ENCODE results near the gene PLEKHD1. TPM values are rescaled to one million over a fixed set of nuclear protein-coding genes. Genes with fewer than 3 reads are reported as not detected.
"Not testable (repeated sequence)": the region's sequence is repeated elsewhere in the genome, so short reads cannot be mapped to it uniquely, and the experiment has no call there.

The PLEKHD1 gene
- total RNA-seq, 5 donors from 2014 or later (not counting 1 experiment from before 2014, with no cell fraction given) = 0.28 to 0.61 (median 0.44) TPM

- H3K9me3 ChIP-seq; H3K36me3 ChIP-seq (ENCODE audit: control insufficient read depth in 2 of 2, extremely low read depth in 1 of 2, insufficient read depth in 1 of 2, low read length in 1 of 2); H3K4me3 Mint-ChIP-seq; H3K4me1 ChIP-seq (ENCODE audit: control insufficient read depth in 1 of 2, extremely low read depth in 1 of 2, insufficient read depth in 2 of 2, low read length in 2 of 2); DNase-seq; CTCF ChIA-PET; H3K4me1 Mint-ChIP-seq; H3K4me3 ChIP-seq (ENCODE audit: control insufficient read depth in 1 of 2, extremely low read depth in 1 of 2, low read length in 1 of 2); H3K36me3 Mint-ChIP-seq; H3K27ac ChIP-seq (ENCODE audit: low read length); ATAC-seq (replicated peaks in 1 of 4); H3K27ac Mint-ChIP-seq; POLR2A ChIA-PET; H3K9me3 Mint-ChIP-seq: not testable (repeated sequence)
- peaks cover 9 to 21% of the 10 kb centered on the region in 2 donors for H3K27me3 Mint-ChIP-seq
- H3K27me3 ChIP-seq (replicated peaks in 1 of 2; ENCODE audit: control insufficient read depth in 2 of 2, extremely low read depth in 1 of 2, insufficient read depth in 2 of 2, low read length in 1 of 2) = peaks cover 3 to 16% of the 10 kb centered on the region in 2 experiments
- 75% methylated on average over 1 of the region's 2 CpGs for WGBS (ENCODE audit: insufficient coverage)
Measured at GRCh38 chr14:69478055-69478454, 6.5 kb upstream of the PLEKHD1 start.

- 90% methylated on average over 2 of the region's 5 CpGs for WGBS (ENCODE audit: insufficient coverage)
- H3K27me3 ChIP-seq (replicated peaks in 1 of 2; ENCODE audit: control insufficient read depth in 2 of 2, extremely low read depth in 1 of 2, insufficient read depth in 2 of 2, low read length in 1 of 2) = peaks cover 5 to 26% of the 10 kb centered on the region in 2 experiments
- no peaks in the 10 kb centered on the region for H3K9me3 Mint-ChIP-seq
- H3K4me1 ChIP-seq (ENCODE audit: control insufficient read depth in 1 of 2, extremely low read depth in 1 of 2, insufficient read depth in 2 of 2, low read length in 2 of 2) = peaks cover 0 to 6% of the 10 kb centered on the region in 2 experiments
- H3K4me3 ChIP-seq (ENCODE audit: control insufficient read depth in 1 of 2, extremely low read depth in 1 of 2, low read length in 1 of 2) = no peak overlapping the region
- DNase-seq (no peak), ATAC-seq (replicated peaks in 1 of 4) (no peak)
- H3K36me3 ChIP-seq (ENCODE audit: control insufficient read depth in 2 of 2, extremely low read depth in 1 of 2, insufficient read depth in 1 of 2, low read length in 1 of 2) = no peaks in the 10 kb centered on the region
- no peaks in the 10 kb centered on the region for H3K36me3 Mint-ChIP-seq
- H3K27me3 Mint-ChIP-seq = peaks cover 19 to 26% of the 10 kb centered on the region in 2 donors
- peaks cover 0 to 10% (median 3%) of the 10 kb centered on the region in 3 donors for H3K4me1 Mint-ChIP-seq
- H3K9me3 ChIP-seq = no peaks in the 10 kb centered on the region
- CTCF ChIA-PET = no interaction called here
- POLR2A ChIA-PET = no interaction called here
- H3K4me3 Mint-ChIP-seq = no peak overlapping the region
- H3K27ac Mint-ChIP-seq = no peak overlapping the region
- no peak overlapping the region for H3K27ac ChIP-seq (ENCODE audit: low read length)
Measured at GRCh38 chr14:69479696-69480095, 4.8 kb upstream of the PLEKHD1 start.

- Mint-ChIP-seq H3K4me3 (no peak overlapping the region), H3K36me3 (no peaks in the 10 kb centered on the region), H3K27ac (no peak overlapping the region), H3K27me3 (peaks cover 20 to 26% of the 10 kb centered on the region in 2 donors), H3K9me3 (no peaks in the 10 kb centered on the region), H3K4me1 (peaks cover 0 to 10% (median 3%) of the 10 kb centered on the region in 3 donors)
- Histone ChIP-seq H3K36me3 (ENCODE audit: control insufficient read depth in 2 of 2, extremely low read depth in 1 of 2, insufficient read depth in 1 of 2, low read length in 1 of 2) (no peaks in the 10 kb centered on the region), H3K27ac (ENCODE audit: low read length) (no peak overlapping the region), H3K27me3 (replicated peaks in 1 of 2; ENCODE audit: control insufficient read depth in 2 of 2, extremely low read depth in 1 of 2, insufficient read depth in 2 of 2, low read length in 1 of 2) (peaks cover 5 to 31% of the 10 kb centered on the region in 2 experiments), H3K9me3 (no peaks in the 10 kb centered on the region), H3K4me1 (ENCODE audit: control insufficient read depth in 1 of 2, extremely low read depth in 1 of 2, insufficient read depth in 2 of 2, low read length in 2 of 2) (peaks cover 0 to 11% of the 10 kb centered on the region in 2 experiments), H3K4me3 (ENCODE audit: control insufficient read depth in 1 of 2, extremely low read depth in 1 of 2, low read length in 1 of 2) (no peak overlapping the region)
- 77% methylated on average over 4 of the region's 5 CpGs for WGBS (ENCODE audit: insufficient coverage)
- ChIA-PET POLR2A (no interaction called here), CTCF (no interaction called here)
- ATAC-seq (replicated peaks in 1 of 4) = no peak
- DNase-seq = no peak
Measured at GRCh38 chr14:69480136-69480535, 4.4 kb upstream of the PLEKHD1 start.

GRCh38 chr14:69481815-69482568 is 2.5 kb upstream of the PLEKHD1 start:
- Histone ChIP-seq H3K27me3 (replicated peaks in 1 of 2; ENCODE audit: control insufficient read depth in 2 of 2, extremely low read depth in 1 of 2, insufficient read depth in 2 of 2, low read length in 1 of 2) (peaks cover 5 to 41% of the 10 kb centered on the region in 2 experiments), H3K27ac (ENCODE audit: low read length) (no peak overlapping the region), H3K9me3 (no peaks in the 10 kb centered on the region), H3K4me3 (ENCODE audit: control insufficient read depth in 1 of 2, extremely low read depth in 1 of 2, low read length in 1 of 2) (no peak overlapping the region), H3K36me3 (ENCODE audit: control insufficient read depth in 2 of 2, extremely low read depth in 1 of 2, insufficient read depth in 1 of 2, low read length in 1 of 2) (no peaks in the 10 kb centered on the region), H3K4me1 (ENCODE audit: control insufficient read depth in 1 of 2, extremely low read depth in 1 of 2, insufficient read depth in 2 of 2, low read length in 2 of 2) (peaks cover 0 to 11% of the 10 kb centered on the region in 2 experiments)
- Mint-ChIP-seq H3K27me3 (peaks cover 39 to 41% of the 10 kb centered on the region in 2 donors), H3K9me3 (no peaks in the 10 kb centered on the region), H3K36me3 (no peaks in the 10 kb centered on the region), H3K27ac (no peak overlapping the region), H3K4me1 (peaks cover 0 to 12% (median 3%) of the 10 kb centered on the region in 3 donors), H3K4me3 (no peak overlapping the region)
- no peak for DNase-seq
- 69% methylated on average over 2 of the region's 5 CpGs for WGBS (ENCODE audit: insufficient coverage)
- POLR2A ChIA-PET = no interaction called here
- CTCF ChIA-PET = no interaction called here
- ATAC-seq (replicated peaks in 1 of 4) = no peak

- ChIA-PET POLR2A (no interaction called here), CTCF (no interaction called here)
- peaks cover 5 to 54% of the 10 kb centered on the region in 2 experiments for H3K27me3 ChIP-seq (replicated peaks in 1 of 2; ENCODE audit: control insufficient read depth in 2 of 2, extremely low read depth in 1 of 2, insufficient read depth in 2 of 2, low read length in 1 of 2)
- 12% methylated on average over 53 of the region's 54 CpGs for WGBS (ENCODE audit: insufficient coverage)
- no peak overlapping the region for H3K4me3 ChIP-seq (ENCODE audit: control insufficient read depth in 1 of 2, extremely low read depth in 1 of 2, low read length in 1 of 2)
- H3K4me1 Mint-ChIP-seq = peaks cover 0 to 12% (median 3%) of the 10 kb centered on the region in 3 donors
- no peaks in the 10 kb centered on the region for H3K9me3 Mint-ChIP-seq
- H3K36me3 ChIP-seq (ENCODE audit: control insufficient read depth in 2 of 2, extremely low read depth in 1 of 2, insufficient read depth in 1 of 2, low read length in 1 of 2) = no peaks in the 10 kb centered on the region
- no peak for DNase-seq
- H3K27ac Mint-ChIP-seq = no peak overlapping the region
- H3K27ac ChIP-seq (ENCODE audit: low read length) = no peak overlapping the region
- peaks cover 49% of the 10 kb centered on the region in 2 donors for H3K27me3 Mint-ChIP-seq
- H3K4me3 Mint-ChIP-seq = peak overlapping the region in 2 of 3 donors; percentile 13 to 19
- no peak for ATAC-seq (replicated peaks in 1 of 4)
- H3K36me3 Mint-ChIP-seq = no peaks in the 10 kb centered on the region
- H3K9me3 ChIP-seq = no peaks in the 10 kb centered on the region
- H3K4me1 ChIP-seq (ENCODE audit: control insufficient read depth in 1 of 2, extremely low read depth in 1 of 2, insufficient read depth in 2 of 2, low read length in 2 of 2) = peaks cover 0 to 11% of the 10 kb centered on the region in 2 experiments
Measured at GRCh38 chr14:69483765-69484443, 624 bp upstream of the PLEKHD1 start.

GRCh38 chr14:69485315-69485660 is 760 bp downstream of the PLEKHD1 start:
- Histone ChIP-seq H3K4me3 (ENCODE audit: control insufficient read depth in 1 of 2, extremely low read depth in 1 of 2, low read length in 1 of 2) (no peak overlapping the region), H3K9me3 (no peaks in the 10 kb centered on the region), H3K4me1 (ENCODE audit: control insufficient read depth in 1 of 2, extremely low read depth in 1 of 2, insufficient read depth in 2 of 2, low read length in 2 of 2) (peaks cover 0 to 11% of the 10 kb centered on the region in 2 experiments), H3K36me3 (ENCODE audit: control insufficient read depth in 2 of 2, extremely low read depth in 1 of 2, insufficient read depth in 1 of 2, low read length in 1 of 2) (no peaks in the 10 kb centered on the region), H3K27ac (ENCODE audit: low read length) (no peak overlapping the region), H3K27me3 (replicated peaks in 1 of 2; ENCODE audit: control insufficient read depth in 2 of 2, extremely low read depth in 1 of 2, insufficient read depth in 2 of 2, low read length in 1 of 2) (peaks cover 5 to 54% of the 10 kb centered on the region in 2 experiments)
- no peaks in the 10 kb centered on the region for H3K9me3 Mint-ChIP-seq
- DNase-seq = no peak
- ChIA-PET POLR2A (no interaction called here), CTCF (no interaction called here)
- H3K27ac Mint-ChIP-seq = no peak overlapping the region
- peaks cover 44 to 50% of the 10 kb centered on the region in 2 donors for H3K27me3 Mint-ChIP-seq
- no peak for ATAC-seq (replicated peaks in 1 of 4)
- WGBS (ENCODE audit: insufficient coverage) = no CpG with 5 or more reads among the region's 11 CpGs
- peaks cover 0 to 12% (median 3%) of the 10 kb centered on the region in 3 donors for H3K4me1 Mint-ChIP-seq
- no peaks in the 10 kb centered on the region for H3K36me3 Mint-ChIP-seq
- no peak overlapping the region for H3K4me3 Mint-ChIP-seq
